Naive B cell (primary cell): Measurements from ENCODE around the gene EIF1AD. TPM values are rescaled to one million over a fixed set of nuclear protein-coding genes. Genes with fewer than 3 reads are reported as not detected.
A peak's percentile ranks its signal among the peaks of the same experiment; 100 is the strongest.

Experiments
- ATAC-seq, 2 donors: fragments of 150-1000 bp; cut with Tn5 transposase; 2 replicates each; pipeline ENCODE4 v1.10.0; 2021; ENCODE audit warnings: low read depth in 2 of 2, mild to moderate bottlenecking in 2 of 2, moderate library complexity in 2 of 2
- DNase-seq: peaks from one replicate; pipeline ENCODE4 v3.0.0; 2022
- H3K27ac Mint-ChIP-seq, 6 donors: one replicate each; pipeline ENCODE4 v1.8.0; 2020 to 2022; ENCODE audit warnings: mild to moderate bottlenecking in 6 of 6, mixed read lengths in 6 of 6, moderate library complexity in 5 of 6, inconsistent platforms in 2 of 6
- H3K27me3 Mint-ChIP-seq, 3 donors: one replicate each; pipeline ENCODE4 v1.8.0; 2021 to 2022; ENCODE audit warnings: mixed read lengths in 3 of 3, mild to moderate bottlenecking in 1 of 3
- H3K36me3 Mint-ChIP-seq, 2 donors: one replicate each; pipeline ENCODE4 v1.8.0; 2020 to 2022; ENCODE audit warnings: mixed read lengths in 2 of 2, inconsistent platforms in 1 of 2, mild to moderate bottlenecking in 1 of 2
- H3K4me1 Mint-ChIP-seq, 3 donors: one replicate each; pipeline ENCODE4 v1.8.0; 2020 to 2022; ENCODE audit warnings: mixed read lengths in 3 of 3, inconsistent platforms in 1 of 3, mild to moderate bottlenecking in 1 of 3, moderate library complexity in 1 of 3
- H3K4me3 Mint-ChIP-seq, 8 donors: one replicate each; pipeline ENCODE4 v1.8.0; 2020 to 2022; ENCODE audit warnings: mild to moderate bottlenecking in 8 of 8, mixed read lengths in 8 of 8, moderate library complexity in 8 of 8, inconsistent platforms in 2 of 8
- H3K9me3 Mint-ChIP-seq, 7 donors: one replicate each; pipeline ENCODE4 v1.8.0; 2020 to 2022; ENCODE audit warnings: mixed read lengths in 7 of 7, mild to moderate bottlenecking in 5 of 7, inconsistent platforms in 2 of 7, moderate library complexity in 1 of 7
- polyA plus RNA-seq, 6 donors: library from polyadenylated mRNA; unstranded; fragments of 300-500 nt; fragmentation: Illumina TruSeq; gene quantifications; one replicate each; pipeline ENCODE4 v1.2.3, GENCODE V29; 2021; ENCODE audit warnings: low read depth in 6 of 6

The EIF1AD gene
- polyA plus RNA-seq: 10 to 100 TPM in 5 of 6 donors, 1 to 10 TPM in 1; 4.9 to 34.2 (median 20.1) TPM

GRCh38 chr11:66001942-66002647 is at the start of gene EIF1AD, which contains the start of gene BANF1:
TSS of gene EIF1AD (minus strand) at chr11:66002157. CDS start at chr11:66000389, 1,768 bp downstream.
TSS of gene BANF1 (plus strand) at chr11:66002503. CDS start at chr11:66003251, 748 bp downstream.
- H3K4me3 Mint-ChIP-seq: peak within 1 kb of the TSS; percentile 94 to 100 (median 99)
- no peaks in the 10 kb centered on the region for H3K27me3 Mint-ChIP-seq
- peak; percentile 70 to 76 for ATAC-seq
- peaks cover 24 to 50% (median 42%) of the 10 kb centered on the region in 3 donors for H3K4me1 Mint-ChIP-seq
- no peaks in the 10 kb centered on the region for H3K9me3 Mint-ChIP-seq
- H3K27ac Mint-ChIP-seq: peak within 1 kb of the TSS; percentile 97 to 100 (median 99)
- DNase-seq: peak; percentile 94
- H3K36me3 Mint-ChIP-seq: peaks cover 11 to 16% of the 10 kb centered on the region in 2 donors

GRCh38 chr11:66051371-66051765 is 49.4 kb upstream of the EIF1AD start:
- Mint-ChIP-seq H3K27ac (peak overlapping the region; percentile 26 to 97 (median 90)), H3K27me3 (peaks cover 0 to 19% (median 8%) of the 10 kb centered on the region in 3 donors)
- ATAC-seq: no peak

GRCh38 chr11:66050581-66051231 is 48.7 kb upstream of the EIF1AD start:
- peaks cover 0 to 19% (median 8%) of the 10 kb centered on the region in 3 donors for H3K27me3 Mint-ChIP-seq
- H3K4me1 Mint-ChIP-seq: peaks cover 39% of the 10 kb centered on the region in 3 donors
- H3K27ac Mint-ChIP-seq: peak overlapping the region in 3 of 6 donors; percentile 72 to 96 (median 90)
- H3K9me3 Mint-ChIP-seq: peaks cover 0 to 1% (median 0%) of the 10 kb centered on the region in 7 donors
- ATAC-seq: no peak
- peaks cover 0 to 4% of the 10 kb centered on the region in 2 donors for H3K36me3 Mint-ChIP-seq
- no peak for DNase-seq
- H3K4me3 Mint-ChIP-seq: peak overlapping the region; percentile 92 to 100 (median 98)

More at GRCh38 chr11:66051371-66051765, 49.4 kb upstream of the EIF1AD start:
- no peak for DNase-seq
- H3K4me3 Mint-ChIP-seq: peak overlapping the region; percentile 92 to 100 (median 98)
- H3K36me3 Mint-ChIP-seq: peaks cover 0 to 5% of the 10 kb centered on the region in 2 donors
- H3K4me1 Mint-ChIP-seq: peaks cover 36 to 38% (median 38%) of the 10 kb centered on the region in 3 donors
- peaks cover 0 to 1% (median 0%) of the 10 kb centered on the region in 7 donors for H3K9me3 Mint-ChIP-seq

- Mint-ChIP-seq H3K36me3 (no peaks in the 10 kb centered on the region), H3K27ac (peak within 1 kb of the TSS in 2 of 6 donors; percentile 18 to 26), H3K27me3 (peaks cover 0 to 19% (median 8%) of the 10 kb centered on the region in 3 donors), H3K9me3 (peaks cover 0 to 1% (median 0%) of the 10 kb centered on the region in 7 donors), H3K4me3 (peak within 1 kb of the TSS in 7 of 8 donors; percentile 29 to 74 (median 41)), H3K4me1 (peaks cover 45 to 47% (median 47%) of the 10 kb centered on the region in 3 donors)
- DNase-seq (no peak), ATAC-seq (no peak)
Measured at GRCh38 chr11:66048547-66049323, 46.8 kb upstream of the EIF1AD start, which contains the start of gene GAL3ST3. TSS of gene GAL3ST3 (minus strand) at chr11:66049161. CDS start at chr11:66045415, 3,746 bp downstream.

- H3K27ac Mint-ChIP-seq: no peak overlapping the region
Measured at GRCh38 chr11:66047541-66048365, 45.8 kb upstream of the EIF1AD start.

GRCh38 chr11:66046901-66047300 is 44.9 kb upstream of the EIF1AD start:
- H3K4me1 Mint-ChIP-seq: peaks cover 30 to 33% (median 33%) of the 10 kb centered on the region in 3 donors
- ATAC-seq (no peak), DNase-seq (no peak)
- H3K27me3 Mint-ChIP-seq: peaks cover 0 to 19% (median 8%) of the 10 kb centered on the region in 3 donors
- no peaks in the 10 kb centered on the region for H3K36me3 Mint-ChIP-seq
- peaks cover 0 to 1% (median 0%) of the 10 kb centered on the region in 7 donors for H3K9me3 Mint-ChIP-seq
- H3K4me3 Mint-ChIP-seq: no peak overlapping the region
- no peak overlapping the region for H3K27ac Mint-ChIP-seq

More at GRCh38 chr11:66047541-66048365, 45.8 kb upstream of the EIF1AD start:
- H3K36me3 Mint-ChIP-seq: no peaks in the 10 kb centered on the region
- H3K4me1 Mint-ChIP-seq: peaks cover 35 to 42% (median 40%) of the 10 kb centered on the region in 3 donors
- H3K4me3 Mint-ChIP-seq: peak overlapping the region in 2 of 8 donors; percentile 25 to 44
- no peak for ATAC-seq
- peaks cover 0 to 1% (median 0%) of the 10 kb centered on the region in 7 donors for H3K9me3 Mint-ChIP-seq
- peaks cover 0 to 19% (median 8%) of the 10 kb centered on the region in 3 donors for H3K27me3 Mint-ChIP-seq
- DNase-seq: no peak

GRCh38 chr11:66045177-66045639 is 43.3 kb upstream of the EIF1AD start:
- Mint-ChIP-seq H3K4me1 (peaks cover 19 to 22% (median 21%) of the 10 kb centered on the region in 3 donors), H3K27me3 (peaks cover 0 to 22% (median 8%) of the 10 kb centered on the region in 3 donors), H3K36me3 (no peaks in the 10 kb centered on the region), H3K4me3 (peak overlapping the region in 3 of 8 donors; percentile 38 to 54 (median 44)), H3K27ac (peak overlapping the region in 2 of 6 donors; percentile 49 to 61), H3K9me3 (peaks cover 0 to 1% (median 0%) of the 10 kb centered on the region in 7 donors)
- ATAC-seq (peak; percentile 97 to 98), DNase-seq (peak; percentile 82)

GRCh38 chr11:66044757-66045156 is 42.8 kb upstream of the EIF1AD start:
- H3K4me3 Mint-ChIP-seq: peak overlapping the region in 4 of 8 donors; percentile 0 to 54 (median 41)

GRCh38 chr11:66042996-66043906 is 41.3 kb upstream of the EIF1AD start:
- Mint-ChIP-seq H3K27ac (peak overlapping the region in 1 of 6 donors; percentile 82), H3K36me3 (no peaks in the 10 kb centered on the region), H3K4me3 (no peak overlapping the region), H3K4me1 (peaks cover 11 to 16% (median 13%) of the 10 kb centered on the region in 3 donors), H3K9me3 (no peaks in the 10 kb centered on the region), H3K27me3 (peaks cover 0 to 24% (median under 1%) of the 10 kb centered on the region in 3 donors)
- DNase-seq (no peak), ATAC-seq (no peak)

More at GRCh38 chr11:66044757-66045156, 42.8 kb upstream of the EIF1AD start:
- peak overlapping the region in 4 of 6 donors; percentile 49 to 65 (median 58) for H3K27ac Mint-ChIP-seq
- DNase-seq (no peak), ATAC-seq (no peak)
- peaks cover 0 to 24% (median 8%) of the 10 kb centered on the region in 3 donors for H3K27me3 Mint-ChIP-seq
- no peaks in the 10 kb centered on the region for H3K36me3 Mint-ChIP-seq
- peaks cover 19 to 22% (median 21%) of the 10 kb centered on the region in 3 donors for H3K4me1 Mint-ChIP-seq
- no peaks in the 10 kb centered on the region for H3K9me3 Mint-ChIP-seq

- H3K9me3 Mint-ChIP-seq: no peaks in the 10 kb centered on the region
- peak overlapping the region in 1 of 6 donors; percentile 22 for H3K27ac Mint-ChIP-seq
- peaks cover 11 to 16% (median 13%) of the 10 kb centered on the region in 3 donors for H3K4me1 Mint-ChIP-seq
- H3K4me3 Mint-ChIP-seq: no peak overlapping the region
- DNase-seq (no peak), ATAC-seq (no peak)
- H3K36me3 Mint-ChIP-seq: no peaks in the 10 kb centered on the region
- H3K27me3 Mint-ChIP-seq: peaks cover 0 to 18% (median 0%) of the 10 kb centered on the region in 3 donors
Measured at GRCh38 chr11:66042227-66042995, 40.5 kb upstream of the EIF1AD start.
